ENCODE measurements around the gene TMEM45A. TPM values are rescaled to one million over a fixed set of nuclear protein-coding genes. Genes with fewer than 3 reads are reported as not detected.
"Not testable (repeated sequence)": the region's sequence is repeated elsewhere in the genome, so short reads cannot be mapped to it uniquely, and the experiment has no call there.

The TMEM45A gene
- total RNA-seq, 2 donors from 2014 or later: 13.5 to 14.3 TPM

GRCh38 chr3:100499651-100500050, 7.2 kb downstream of the TMEM45A start:
- no peak for TF ChIP-seq CTCF (IDR thresholded peaks at IDR 0.05)
- Histone ChIP-seq H3K27ac (no peak overlapping the region), H3K36me3 (no peaks in the 10 kb centered on the region), H3K4me3 (no peak overlapping the region), H3K27me3 (no peaks in the 10 kb centered on the region), H3K9me3 (no peaks in the 10 kb centered on the region), H3K4me1 (no peaks in the 10 kb centered on the region)
- no peak for DNase-seq (ENCODE audit: low spot score)

- Histone ChIP-seq H3K27me3 (no peaks in the 10 kb centered on the region), H3K27ac (no peak overlapping the region), H3K4me1 (no peaks in the 10 kb centered on the region), H3K4me3 (no peak overlapping the region), H3K36me3 (no peaks in the 10 kb centered on the region), H3K9me3 (no peaks in the 10 kb centered on the region)
- no peak for TF ChIP-seq CTCF (IDR thresholded peaks at IDR 0.05)
- DNase-seq (ENCODE audit: low spot score): no peak
These were observed 8.0 kb downstream of the TMEM45A start for GRCh38 chr3:100500320-100500880.

GRCh38 chr3:100503448-100503847, 11.0 kb downstream of the TMEM45A start:
- no peak for DNase-seq (ENCODE audit: low spot score)
- no peak overlapping the region for H3K27ac ChIP-seq
- H3K4me1 ChIP-seq: no peaks in the 10 kb centered on the region
- H3K27me3 ChIP-seq: no peaks in the 10 kb centered on the region
- H3K4me3 ChIP-seq: no peak overlapping the region
- no peaks in the 10 kb centered on the region for H3K36me3 ChIP-seq
- no peak for TF ChIP-seq CTCF (IDR thresholded peaks at IDR 0.05)
- H3K9me3 ChIP-seq: no peaks in the 10 kb centered on the region

- no peak for TF ChIP-seq CTCF (IDR thresholded peaks at IDR 0.05)
- Histone ChIP-seq H3K27ac (no peak overlapping the region), H3K4me3 (no peak overlapping the region), H3K36me3 (no peaks in the 10 kb centered on the region), H3K9me3 (no peaks in the 10 kb centered on the region), H3K27me3 (no peaks in the 10 kb centered on the region), H3K4me1 (no peaks in the 10 kb centered on the region)
- DNase-seq (ENCODE audit: low spot score): no peak
These were observed 13.9 kb downstream of the TMEM45A start for GRCh38 chr3:100506355-100506754.

- H3K27me3 ChIP-seq; H3K4me1 ChIP-seq; H3K36me3 ChIP-seq; H3K27ac ChIP-seq; H3K9me3 ChIP-seq; H3K4me3 ChIP-seq; DNase-seq (ENCODE audit: low spot score): not testable (repeated sequence)
These were observed 17.4 kb downstream of the TMEM45A start for GRCh38 chr3:100509818-100510217.

- Histone ChIP-seq H3K36me3 (no peaks in the 10 kb centered on the region), H3K4me1 (no peaks in the 10 kb centered on the region), H3K27ac (no peak overlapping the region), H3K9me3 (no peaks in the 10 kb centered on the region), H3K4me3 (no peak overlapping the region), H3K27me3 (no peaks in the 10 kb centered on the region)
- TF ChIP-seq CTCF (IDR thresholded peaks at IDR 0.05): no peak
- DNase-seq (ENCODE audit: low spot score): no peak
These were observed 23.8 kb downstream of the TMEM45A start for GRCh38 chr3:100516232-100516631.

Data from right atrium auricular region (tissue), 2 donors.